Transverse colon (tissue), 4 donors: ENCODE results near the gene GPR55. TPM values are rescaled to one million over a fixed set of nuclear protein-coding genes. Genes with fewer than 3 reads are reported as not detected.

ENCODE experiments used
- DNase-seq: peaks from one replicate; pipeline ENCODE4 v3.0.0-alpha.2; 2019
- H3K27ac ChIP-seq, 4 donors: fragments of 200-600 bp; sonication (generic); 2 replicates each; pipeline ENCODE4 v1.5.1; 2016 to 2018; ENCODE audit warnings: inconsistent platforms in 4 of 4
- H3K27me3 ChIP-seq: fragments of 200-600 bp; sonication (generic); 2 replicates; pipeline ENCODE4 v1.5.1; 2017; ENCODE audit warnings: inconsistent platforms
- H3K36me3 ChIP-seq, 4 donors: fragments of 200-600 bp; sonication (generic); 2 replicates each; pipeline ENCODE4 v1.5.1; 2017 to 2019; ENCODE audit warnings: inconsistent platforms in 4 of 4
- H3K4me1 ChIP-seq, 4 donors: fragments of 200-600 bp; sonication (generic); 2 replicates each; pipeline ENCODE4 v1.5.1; 2017 to 2020; ENCODE audit warnings: inconsistent platforms in 4 of 4
- H3K4me3 ChIP-seq, 4 donors: fragments of 200-600 bp; sonication (generic); 1 replicate in 1 of 4; 2 replicates in 3 of 4; pipeline versions ENCODE4 v1.5.1 to v1.6.1; 2017 to 2019; ENCODE audit warnings: inconsistent platforms in 4 of 4
- H3K9me3 ChIP-seq, 2 donors: fragments of 200-600 bp; sonication (generic); 2 replicates each; pipeline ENCODE4 v1.5.1; 2017 to 2019; ENCODE audit warnings: inconsistent platforms in 2 of 2
- EP300 ChIP-seq: sonication (generic); formaldehyde crosslinking; IDR thresholded peaks from one replicate; pipeline ENCODE4 v1.6.1; 2017; ENCODE audit warnings: antibody characterized with exemption, low read depth
- POLR2A ChIP-seq: fragments of 450-650 bp; IDR thresholded peaks from one replicate; pipeline ENCODE4 v1.6.1; 2016; ENCODE audit warnings: antibody characterized with exemption, mild to moderate bottlenecking, moderate library complexity
- POLR2AphosphoS5 ChIP-seq, 3 donors: sonication (generic); formaldehyde crosslinking; IDR thresholded peaks; one replicate each; pipeline ENCODE4 v1.6.1; 2016; ENCODE audit warnings: antibody characterized with exemption in 3 of 3
- WGBS, 2 donors: methylation state at CpG; one replicate each; pipeline ENCODE4 v1.1.5; 2018; ENCODE audit warnings: low coverage in 1 of 2; 5-methylcytosine and 5-hydroxymethylcytosine counted together
- in situ Hi-C, 4 donors: fragments of 200-750 bp; cut with MboI; loops; one replicate each; pipeline versions ENCODE4 v1.15.0 to v1.15.1; 2017; ENCODE audit warnings: low sequenced_read_pairs in 3 of 4, low pct_ligation_motif_present in 1 of 4, low pct_unique_long_range_greater_than_20kb in 1 of 4
- intact Hi-C: fragments of 100-400 bp; cut with DNase I; formaldehyde crosslinking; loops from one replicate; pipeline ENCODE4 v1.15.1; 2023; ENCODE audit warnings: low total_unique reads
- total RNA-seq, 4 donors: library from RNA; depleted of rRNA; stranded (reverse); fragments of >200 nt; gene quantifications; one replicate each; pipeline ENCODE4 v1.1.0, GENCODE V29; 2016
- TF ChIP-seq, protein P1 (sequence below), 5 experiments: fragments of 200-600 bp in 3 of 5; fragments of 450-650 bp in 2 of 5; sonication (generic) in 3 of 5; IDR thresholded peaks; 1 replicate in 2 of 5; 2 replicates in 3 of 5; pipeline ENCODE4 v1.5.1; 2016 to 2017; ENCODE audit warnings: antibody characterized with exemption in 5 of 5, inconsistent platforms in 3 of 5, mild to moderate bottlenecking in 2 of 5, moderate library complexity in 1 of 5

The GPR55 gene
- total RNA-seq, 4 donors from 2014 or later = 0.40 to 16.1 (median 2.0) TPM

- Histone ChIP-seq H3K9me3 (no peaks in the 10 kb centered on the region), H3K36me3 (peaks cover 0 to 17% (median 0%) of the 10 kb centered on the region in 4 donors), H3K27me3 (no peaks in the 10 kb centered on the region), H3K4me3 (peak overlapping the region in 1 of 4 donors; percentile 14), H3K27ac (peak overlapping the region; percentile 93 to 96 (median 95)), H3K4me1 (peaks cover 56 to 100% (median 87%) of the 10 kb centered on the region in 4 donors)
- in situ Hi-C loops (no loop called here), intact Hi-C loops (no loop called here)
- WGBS, 2 donors = 73 to 100% methylated on average over 1 to 14 of the region's 14 CpGs
- DNase-seq = no peak
- no peak for TF ChIP-seq EP300
- TF ChIP-seq POLR2A = no peak
- TF ChIP-seq, protein P1, sequence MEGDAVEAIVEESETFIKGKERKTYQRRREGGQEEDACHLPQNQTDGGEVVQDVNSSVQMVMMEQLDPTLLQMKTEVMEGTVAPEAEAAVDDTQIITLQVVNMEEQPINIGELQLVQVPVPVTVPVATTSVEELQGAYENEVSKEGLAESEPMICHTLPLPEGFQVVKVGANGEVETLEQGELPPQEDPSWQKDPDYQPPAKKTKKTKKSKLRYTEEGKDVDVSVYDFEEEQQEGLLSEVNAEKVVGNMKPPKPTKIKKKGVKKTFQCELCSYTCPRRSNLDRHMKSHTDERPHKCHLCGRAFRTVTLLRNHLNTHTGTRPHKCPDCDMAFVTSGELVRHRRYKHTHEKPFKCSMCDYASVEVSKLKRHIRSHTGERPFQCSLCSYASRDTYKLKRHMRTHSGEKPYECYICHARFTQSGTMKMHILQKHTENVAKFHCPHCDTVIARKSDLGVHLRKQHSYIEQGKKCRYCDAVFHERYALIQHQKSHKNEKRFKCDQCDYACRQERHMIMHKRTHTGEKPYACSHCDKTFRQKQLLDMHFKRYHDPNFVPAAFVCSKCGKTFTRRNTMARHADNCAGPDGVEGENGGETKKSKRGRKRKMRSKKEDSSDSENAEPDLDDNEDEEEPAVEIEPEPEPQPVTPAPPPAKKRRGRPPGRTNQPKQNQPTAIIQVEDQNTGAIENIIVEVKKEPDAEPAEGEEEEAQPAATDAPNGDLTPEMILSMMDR (IDR thresholded peaks at IDR 0.05) = no peak
- no peak for TF ChIP-seq POLR2AphosphoS5 (IDR thresholded peaks at IDR 0.05)
Observed at GRCh38 chr2:230872151-230872967, 52.7 kb downstream of the GPR55 start.

GRCh38 chr2:230871361-230872150 lies 53.5 kb downstream of the GPR55 start:
- no peak for TF ChIP-seq POLR2AphosphoS5 (IDR thresholded peaks at IDR 0.05)
- TF ChIP-seq EP300 = no peak
- Histone ChIP-seq H3K9me3 (no peaks in the 10 kb centered on the region), H3K4me1 (peaks cover 50 to 100% (median 87%) of the 10 kb centered on the region in 4 donors), H3K36me3 (peaks cover 0 to 9% (median 0%) of the 10 kb centered on the region in 4 donors), H3K27ac (peak overlapping the region; percentile 93 to 96 (median 95)), H3K27me3 (no peaks in the 10 kb centered on the region), H3K4me3 (peak overlapping the region in 2 of 4 donors; percentile 4 to 96)
- in situ Hi-C loops (no loop called here), intact Hi-C loops (no loop called here)
- 76 to 90% methylated on average over 2 to 17 of the region's 17 CpGs for WGBS, 2 donors
- DNase-seq = no peak

DNA sequence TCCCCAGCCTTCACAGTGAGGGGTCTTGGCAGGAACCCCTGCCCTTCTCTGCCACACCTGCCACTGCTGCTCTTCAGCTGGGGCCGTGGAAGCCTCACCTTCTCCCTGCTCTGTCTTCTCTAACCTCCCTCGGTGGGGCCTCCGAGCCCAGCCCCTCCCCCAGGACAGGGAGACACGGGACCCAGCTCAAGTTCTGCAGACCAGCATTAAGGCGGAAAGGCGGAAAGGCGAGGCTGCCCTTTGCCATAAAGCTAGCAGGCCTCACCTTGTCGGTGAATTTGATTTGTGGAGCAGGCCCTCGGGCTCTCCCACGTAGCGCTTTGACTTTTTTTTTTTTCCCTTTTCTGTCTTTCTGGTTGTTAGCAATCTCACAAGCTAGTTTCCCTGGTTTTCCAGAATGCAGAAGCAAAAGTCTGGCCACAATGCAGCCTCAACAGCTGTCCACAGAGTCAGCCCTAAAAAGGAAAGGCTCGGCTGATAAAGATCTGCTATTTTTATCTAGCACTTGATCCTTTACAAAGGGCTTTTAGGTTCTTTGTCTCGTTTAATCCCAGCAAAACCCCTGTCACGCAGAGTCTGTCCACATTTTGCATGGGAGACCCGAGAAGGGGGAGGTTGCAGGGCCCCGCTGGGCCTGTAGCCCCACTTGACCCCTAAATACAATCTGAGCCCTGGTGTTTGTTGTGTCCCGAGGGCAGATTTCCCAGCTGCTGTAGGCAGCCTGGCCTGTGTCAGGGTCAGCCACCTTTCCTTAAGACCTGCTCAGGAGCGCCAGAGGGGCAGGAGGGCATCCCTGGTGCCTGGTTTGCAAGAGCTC lies 54.3 kb downstream of the GPR55 start:
- Histone ChIP-seq H3K9me3 (no peaks in the 10 kb centered on the region), H3K4me1 (peaks cover 50 to 98% (median 91%) of the 10 kb centered on the region in 4 donors), H3K27me3 (no peaks in the 10 kb centered on the region), H3K36me3 (peaks cover 0 to under 1% (median 0%) of the 10 kb centered on the region in 4 donors), H3K27ac (peak overlapping the region; percentile 93 to 96 (median 95)), H3K4me3 (peak overlapping the region in 2 of 4 donors; percentile 4 to 96)
- TF ChIP-seq, protein P1 (IDR thresholded peaks at IDR 0.05) = no peak
- TF ChIP-seq POLR2AphosphoS5 (IDR thresholded peaks at IDR 0.05) = peak in 2 of 3 donors; percentile 44 to 64
- in situ Hi-C loops (no loop called here), intact Hi-C loops (no loop called here)
- peak; percentile 77 for DNase-seq
- WGBS, 2 donors = 35% methylated on average over 18 of the region's 18 CpGs; no CpG with 5 or more reads in 1 of the 2 donors

DNA sequence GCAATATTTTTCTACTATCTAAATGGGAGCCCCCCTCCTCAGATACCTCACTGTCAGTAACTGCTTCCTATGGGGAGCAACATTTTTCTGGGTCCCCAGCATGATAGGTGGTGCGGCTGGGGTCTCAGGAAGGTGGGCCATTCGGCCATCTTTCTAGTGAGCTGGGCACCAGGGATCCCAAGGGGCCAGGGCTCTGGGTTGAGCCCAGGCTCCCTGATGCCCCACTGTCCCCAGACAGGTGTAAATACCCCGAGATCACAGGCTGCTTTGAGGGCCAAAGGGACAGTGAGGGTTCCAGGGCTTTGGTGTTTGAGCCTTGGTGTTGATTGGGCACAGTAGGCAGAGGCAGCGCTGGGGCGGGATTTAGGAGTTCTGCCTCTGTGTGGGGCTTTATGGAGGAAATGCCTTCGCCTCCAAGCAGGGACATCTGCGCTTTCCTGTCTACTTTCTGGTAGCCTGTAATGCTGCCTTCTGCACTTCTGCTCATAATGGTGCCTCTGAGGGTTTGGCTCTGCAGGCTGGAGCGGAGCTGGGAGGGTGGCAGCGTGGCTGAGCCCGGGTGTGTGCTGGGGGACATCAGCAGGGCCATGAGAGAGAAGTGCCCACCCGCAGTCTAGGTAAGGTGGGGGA lies 55.0 kb downstream of the GPR55 start:
- peak; percentile 27 for DNase-seq
- Histone ChIP-seq H3K4me1 (peaks cover 50 to 91% (median 86%) of the 10 kb centered on the region in 4 donors), H3K9me3 (no peaks in the 10 kb centered on the region), H3K27ac (peak overlapping the region; percentile 93 to 96 (median 95)), H3K4me3 (peak overlapping the region in 2 of 4 donors; percentile 4 to 96), H3K36me3 (no peaks in the 10 kb centered on the region), H3K27me3 (no peaks in the 10 kb centered on the region)
- 60% methylated on average over 11 of the region's 11 CpGs; no CpG with 5 or more reads in 1 of the 2 donors for WGBS, 2 donors
- intact Hi-C loops (no loop called here), in situ Hi-C loops (no loop called here)
- TF ChIP-seq POLR2AphosphoS5 (IDR thresholded peaks at IDR 0.05) (no peak), POLR2A (no peak), EP300 (no peak)
- TF ChIP-seq, protein P1 (IDR thresholded peaks at IDR 0.05) = no peak
